Measurements from ENCODE around the gene KDM1A.

The KDM1A gene

DNA sequence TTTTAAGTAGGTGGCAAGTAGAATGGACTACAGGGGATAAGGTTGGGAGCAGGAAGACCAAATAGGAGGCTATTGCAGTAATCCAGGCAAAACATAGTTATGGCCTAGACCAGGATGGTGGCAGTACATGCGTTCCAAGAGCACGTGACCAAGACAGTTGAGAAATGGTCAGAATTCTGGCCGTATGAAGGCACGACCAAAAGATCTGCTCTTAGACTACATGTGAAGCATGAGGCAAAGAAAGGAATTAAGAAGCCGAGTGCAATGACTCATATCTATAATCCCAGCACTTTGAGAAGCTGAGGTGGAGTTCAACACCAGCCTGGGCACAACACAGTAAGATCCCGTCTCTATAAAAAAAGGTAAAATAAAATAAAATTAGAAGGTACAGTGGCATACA lies 78.0 kb downstream of the KDM1A start:
- Histone ChIP-seq H2AFZ (ENCODE audit: low read length) (no peak overlapping the region), H3K4me3 (ENCODE audit: low read length, poor library complexity, severe bottlenecking) (no peak overlapping the region), H3K4me1 (ENCODE audit: insufficient read depth, low read length, poor library complexity, severe bottlenecking) (peaks cover 7% of the 10 kb centered on the region), H3K9ac (ENCODE audit: low read depth, low read length, poor library complexity, severe bottlenecking) (no peak overlapping the region), H3K4me2 (ENCODE audit: low read depth, low read length, poor library complexity, severe bottlenecking) (no peak overlapping the region), H3K79me2 (ENCODE audit: insufficient read depth, low read length) (peaks cover 19% of the 10 kb centered on the region; the same call in 1 of the 2 replicates), H3F3A (ENCODE audit: low read depth) (no peaks in the 10 kb centered on the region), H3K27me3 (ENCODE audit: insufficient read depth, low read length, poor library complexity, severe bottlenecking) (no peaks in the 10 kb centered on the region), H4K20me1 (ENCODE audit: insufficient read depth, low read length, poor library complexity, severe bottlenecking) (peaks cover 8% of the 10 kb centered on the region), H3K9me2 (replicated peaks; ENCODE audit: low read depth, low read length) (no peaks in the 10 kb centered on the region), H3K9me3 (ENCODE audit: insufficient read depth, low read depth, low read length) (no peaks in the 10 kb centered on the region), H3K36me3 (ENCODE audit: insufficient read depth, low read length) (peaks cover 31% of the 10 kb centered on the region)
- TF ChIP-seq, protein P1, sequence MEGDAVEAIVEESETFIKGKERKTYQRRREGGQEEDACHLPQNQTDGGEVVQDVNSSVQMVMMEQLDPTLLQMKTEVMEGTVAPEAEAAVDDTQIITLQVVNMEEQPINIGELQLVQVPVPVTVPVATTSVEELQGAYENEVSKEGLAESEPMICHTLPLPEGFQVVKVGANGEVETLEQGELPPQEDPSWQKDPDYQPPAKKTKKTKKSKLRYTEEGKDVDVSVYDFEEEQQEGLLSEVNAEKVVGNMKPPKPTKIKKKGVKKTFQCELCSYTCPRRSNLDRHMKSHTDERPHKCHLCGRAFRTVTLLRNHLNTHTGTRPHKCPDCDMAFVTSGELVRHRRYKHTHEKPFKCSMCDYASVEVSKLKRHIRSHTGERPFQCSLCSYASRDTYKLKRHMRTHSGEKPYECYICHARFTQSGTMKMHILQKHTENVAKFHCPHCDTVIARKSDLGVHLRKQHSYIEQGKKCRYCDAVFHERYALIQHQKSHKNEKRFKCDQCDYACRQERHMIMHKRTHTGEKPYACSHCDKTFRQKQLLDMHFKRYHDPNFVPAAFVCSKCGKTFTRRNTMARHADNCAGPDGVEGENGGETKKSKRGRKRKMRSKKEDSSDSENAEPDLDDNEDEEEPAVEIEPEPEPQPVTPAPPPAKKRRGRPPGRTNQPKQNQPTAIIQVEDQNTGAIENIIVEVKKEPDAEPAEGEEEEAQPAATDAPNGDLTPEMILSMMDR (conservative IDR thresholded peaks at IDR 0.05; ENCODE audit: low read length), result no peak
- TF ChIP-seq EZH2phosphoT487 (IDR thresholded peaks at IDR 0.05; ENCODE audit: borderline replicate concordance), result no peak

DNA sequence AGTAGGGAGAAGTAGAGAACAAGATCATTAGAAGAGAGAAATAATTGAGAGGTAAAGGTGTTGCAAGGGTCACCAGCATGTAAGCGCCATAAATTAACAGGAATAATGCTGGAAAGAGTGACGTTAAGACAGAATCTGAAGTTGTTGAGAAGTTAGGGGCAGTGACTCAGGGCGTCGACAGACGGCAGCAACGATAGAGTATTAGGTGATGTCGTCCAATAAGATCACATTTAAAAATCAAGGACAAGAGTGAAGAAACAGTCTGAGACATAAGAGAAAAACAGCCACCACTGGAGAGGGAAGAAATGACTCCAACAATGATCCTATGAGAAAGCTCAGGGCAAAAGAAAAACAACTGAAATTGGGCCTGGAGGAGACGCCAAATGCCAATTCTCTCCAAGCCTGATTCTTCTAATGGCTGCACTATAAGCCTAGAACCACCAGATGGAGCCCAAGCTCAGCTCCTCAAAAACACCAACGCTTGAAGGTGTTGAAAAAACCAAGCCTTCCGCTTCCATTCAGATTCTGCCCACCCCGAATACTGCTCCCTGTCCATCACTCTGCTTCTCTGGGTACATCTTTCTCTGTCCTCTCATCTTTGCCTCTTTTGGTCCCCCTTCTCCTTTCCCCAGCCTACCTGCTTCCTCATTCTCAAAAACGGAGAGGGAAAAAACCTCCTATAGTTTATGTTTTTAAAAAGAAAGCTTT lies 79.3 kb downstream of the KDM1A start:
- TF ChIP-seq, protein P1 (conservative IDR thresholded peaks at IDR 0.05; ENCODE audit: low read length), result peak; percentile 90
- TF ChIP-seq EZH2phosphoT487 (IDR thresholded peaks at IDR 0.05; ENCODE audit: borderline replicate concordance), result no peak
- H3K4me3 ChIP-seq (ENCODE audit: low read length, poor library complexity, severe bottlenecking), result no peak overlapping the region
- peaks cover 19% of the 10 kb centered on the region; the same call in 1 of the 2 replicates for H3K79me2 ChIP-seq (ENCODE audit: insufficient read depth, low read length)
- peaks cover 11% of the 10 kb centered on the region for H4K20me1 ChIP-seq (ENCODE audit: insufficient read depth, low read length, poor library complexity, severe bottlenecking)
- no peak overlapping the region for H2AFZ ChIP-seq (ENCODE audit: low read length)
- no peaks in the 10 kb centered on the region for H3F3A ChIP-seq (ENCODE audit: low read depth)
- H3K9me2 ChIP-seq (replicated peaks; ENCODE audit: low read depth, low read length), result no peaks in the 10 kb centered on the region
- no peak overlapping the region for H3K9ac ChIP-seq (ENCODE audit: low read depth, low read length, poor library complexity, severe bottlenecking)
- no peak overlapping the region for H3K4me2 ChIP-seq (ENCODE audit: low read depth, low read length, poor library complexity, severe bottlenecking)
- no peaks in the 10 kb centered on the region for H3K9me3 ChIP-seq (ENCODE audit: insufficient read depth, low read depth, low read length)
- H3K36me3 ChIP-seq (ENCODE audit: insufficient read depth, low read length), result peaks cover 18% of the 10 kb centered on the region; the same call in 1 of the 2 replicates
- peaks cover 7% of the 10 kb centered on the region for H3K4me1 ChIP-seq (ENCODE audit: insufficient read depth, low read length, poor library complexity, severe bottlenecking)
- no peaks in the 10 kb centered on the region for H3K27me3 ChIP-seq (ENCODE audit: insufficient read depth, low read length, poor library complexity, severe bottlenecking)

DNA sequence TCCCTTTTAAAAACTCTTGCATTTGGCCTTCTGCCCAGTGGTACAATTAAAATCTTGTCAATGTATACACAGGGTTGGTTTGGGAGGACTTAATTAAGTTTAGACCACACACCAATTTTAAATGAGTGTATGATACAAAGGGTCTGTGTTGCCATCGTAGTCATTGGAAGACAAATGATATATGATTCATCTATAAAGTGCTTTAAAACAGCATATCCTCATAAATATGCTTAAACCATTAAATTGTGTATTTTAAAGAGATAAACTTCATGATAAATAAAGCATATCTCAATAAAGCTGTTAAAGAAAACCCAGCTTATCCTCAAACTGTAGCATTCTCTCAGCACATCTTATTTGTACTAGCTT lies 79.9 kb downstream of the KDM1A start:
- Histone ChIP-seq H3K4me2 (ENCODE audit: low read depth, low read length, poor library complexity, severe bottlenecking) (no peak overlapping the region), H3K9me2 (replicated peaks; ENCODE audit: low read depth, low read length) (no peaks in the 10 kb centered on the region), H3F3A (ENCODE audit: low read depth) (no peaks in the 10 kb centered on the region), H3K36me3 (ENCODE audit: insufficient read depth, low read length) (peaks cover 13% of the 10 kb centered on the region; the same call in 1 of the 2 replicates), H3K4me3 (ENCODE audit: low read length, poor library complexity, severe bottlenecking) (no peak overlapping the region), H3K79me2 (ENCODE audit: insufficient read depth, low read length) (peaks cover 19% of the 10 kb centered on the region; the same call in 1 of the 2 replicates), H3K4me1 (ENCODE audit: insufficient read depth, low read length, poor library complexity, severe bottlenecking) (peaks cover 7% of the 10 kb centered on the region), H2AFZ (ENCODE audit: low read length) (no peak overlapping the region), H3K27me3 (ENCODE audit: insufficient read depth, low read length, poor library complexity, severe bottlenecking) (no peaks in the 10 kb centered on the region), H3K9me3 (ENCODE audit: insufficient read depth, low read depth, low read length) (no peaks in the 10 kb centered on the region), H3K9ac (ENCODE audit: low read depth, low read length, poor library complexity, severe bottlenecking) (no peak overlapping the region), H4K20me1 (ENCODE audit: insufficient read depth, low read length, poor library complexity, severe bottlenecking) (peaks cover 11% of the 10 kb centered on the region)
- TF ChIP-seq EZH2phosphoT487 (IDR thresholded peaks at IDR 0.05; ENCODE audit: borderline replicate concordance), result no peak
- TF ChIP-seq, protein P1 (conservative IDR thresholded peaks at IDR 0.05; ENCODE audit: low read length), result no peak
